K562 (cell line): ENCODE data around the gene LRP1B. TPM values are rescaled to one million over a fixed set of nuclear protein-coding genes. Genes with fewer than 3 reads are reported as not detected.

Source experiments
- CBFA2T2 ChIP-seq: fragments of 450-650 bp; conservative IDR thresholded peaks from 2 replicates; pipeline ENCODE4 v1.6.1; 2017; ENCODE audit warnings: mild to moderate bottlenecking
- FOXM1 ChIP-seq, 2 experiments: fragments of 450-650 bp in 1 of 2; sonication (generic) in 1 of 2; formaldehyde crosslinking in 1 of 2; IDR thresholded peaks; 2 replicates each; pipeline versions ENCODE4 v1.6.1 to v1.9.0; 2017 to 2022; ENCODE audit warnings: low read depth in 2 of 2, mild to moderate bottlenecking in 2 of 2, missing genetic modification reagents in 1 of 2, moderate library complexity in 1 of 2
- KLF6 ChIP-seq: fragments of 250-450 bp; sonication (Bioruptor Pico); IDR thresholded peaks from 2 replicates; pipeline ENCODE4 v1.4.0; 2020; ENCODE audit warnings: mild to moderate bottlenecking, moderate library complexity, borderline replicate concordance
- polyA plus RNA-seq, 8 experiments: library from polyadenylated mRNA; depleted of rRNA in 4 of 8; stranded (reverse) in 5 of 8; unstranded in 3 of 8; fragments of >200 nt; fragmentation: Nextera tagmentation in 2 of 8; fragmentation: Illumina TruSeq in 1 of 8; extraction: Ambion mirVana in 2 of 8; extraction: Trizol in 1 of 8; gene quantifications; 2 replicates each; pipeline versions ENCODE4 v1.2.1 to v1.2.3, GENCODE V29; 2011 to 2014; ENCODE audit warnings: inconsistent platforms in 1 of 8, missing spikeins in 1 of 8
- total RNA-seq, 7 experiments: library from RNA; depleted of rRNA in 6 of 7; stranded (reverse); fragments of >200 nt in 6 of 7; fragmentation: Illumina TruSeq in 2 of 7; extraction: Trizol in 2 of 7; gene quantifications; 2 replicates each; pipeline versions ENCODE4 v1.2.1 to v1.2.3, GENCODE V29; 2011 to 2021; ENCODE audit warnings: low replicate concordance in 1 of 7
- TF ChIP-seq, protein P1 (sequence below): sonication (generic); formaldehyde crosslinking; IDR thresholded peaks from 2 replicates; pipeline ENCODE4 v1.8.1; 2023; ENCODE audit warnings: missing genetic modification reagents, mild to moderate bottlenecking, borderline replicate concordance
- TF ChIP-seq, protein P2 (sequence below): fragments of 250-450 bp; sonication (Bioruptor Pico); IDR thresholded peaks from 2 replicates; pipeline ENCODE4 v1.8.0; 2022; ENCODE audit warnings: moderate library complexity, mild to moderate bottlenecking, inconsistent platforms
- TF ChIP-seq, protein P3 (sequence below), 2 experiments: fragments of 150-350 bp in 1 of 2; IDR thresholded peaks; 2 replicates each; pipeline ENCODE4 v1.6.1; 2012 to 2016; ENCODE audit warnings: low read depth in 2 of 2, low read length in 2 of 2, mild to moderate bottlenecking in 1 of 2, moderate library complexity in 1 of 2

The LRP1B gene
- total and polyA plus RNA-seq, 9 of the 15 experiments (the other 6 are each of a cell fraction or from before 2014, with no cell fraction given), result not detected

DNA sequence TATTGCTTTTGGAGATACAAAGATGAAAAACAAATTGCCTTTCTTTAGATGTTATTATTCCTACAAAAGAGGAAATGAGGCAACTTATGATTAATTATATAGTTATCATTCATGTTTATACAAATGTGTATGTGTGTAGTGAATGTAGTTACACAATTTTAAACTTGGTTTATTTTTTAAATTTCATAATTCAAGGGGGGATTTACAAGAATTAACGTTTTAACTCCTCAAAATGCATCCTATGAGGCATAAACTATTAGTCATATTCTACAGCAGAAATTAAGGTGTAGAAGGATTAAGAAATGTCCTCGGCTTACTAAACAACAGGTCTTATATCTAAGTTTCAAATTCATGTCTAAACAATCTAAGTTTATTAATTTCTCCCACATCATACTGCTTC lies 1545.8 kb downstream of the LRP1B start (continued):
- TF ChIP-seq, protein P1, sequence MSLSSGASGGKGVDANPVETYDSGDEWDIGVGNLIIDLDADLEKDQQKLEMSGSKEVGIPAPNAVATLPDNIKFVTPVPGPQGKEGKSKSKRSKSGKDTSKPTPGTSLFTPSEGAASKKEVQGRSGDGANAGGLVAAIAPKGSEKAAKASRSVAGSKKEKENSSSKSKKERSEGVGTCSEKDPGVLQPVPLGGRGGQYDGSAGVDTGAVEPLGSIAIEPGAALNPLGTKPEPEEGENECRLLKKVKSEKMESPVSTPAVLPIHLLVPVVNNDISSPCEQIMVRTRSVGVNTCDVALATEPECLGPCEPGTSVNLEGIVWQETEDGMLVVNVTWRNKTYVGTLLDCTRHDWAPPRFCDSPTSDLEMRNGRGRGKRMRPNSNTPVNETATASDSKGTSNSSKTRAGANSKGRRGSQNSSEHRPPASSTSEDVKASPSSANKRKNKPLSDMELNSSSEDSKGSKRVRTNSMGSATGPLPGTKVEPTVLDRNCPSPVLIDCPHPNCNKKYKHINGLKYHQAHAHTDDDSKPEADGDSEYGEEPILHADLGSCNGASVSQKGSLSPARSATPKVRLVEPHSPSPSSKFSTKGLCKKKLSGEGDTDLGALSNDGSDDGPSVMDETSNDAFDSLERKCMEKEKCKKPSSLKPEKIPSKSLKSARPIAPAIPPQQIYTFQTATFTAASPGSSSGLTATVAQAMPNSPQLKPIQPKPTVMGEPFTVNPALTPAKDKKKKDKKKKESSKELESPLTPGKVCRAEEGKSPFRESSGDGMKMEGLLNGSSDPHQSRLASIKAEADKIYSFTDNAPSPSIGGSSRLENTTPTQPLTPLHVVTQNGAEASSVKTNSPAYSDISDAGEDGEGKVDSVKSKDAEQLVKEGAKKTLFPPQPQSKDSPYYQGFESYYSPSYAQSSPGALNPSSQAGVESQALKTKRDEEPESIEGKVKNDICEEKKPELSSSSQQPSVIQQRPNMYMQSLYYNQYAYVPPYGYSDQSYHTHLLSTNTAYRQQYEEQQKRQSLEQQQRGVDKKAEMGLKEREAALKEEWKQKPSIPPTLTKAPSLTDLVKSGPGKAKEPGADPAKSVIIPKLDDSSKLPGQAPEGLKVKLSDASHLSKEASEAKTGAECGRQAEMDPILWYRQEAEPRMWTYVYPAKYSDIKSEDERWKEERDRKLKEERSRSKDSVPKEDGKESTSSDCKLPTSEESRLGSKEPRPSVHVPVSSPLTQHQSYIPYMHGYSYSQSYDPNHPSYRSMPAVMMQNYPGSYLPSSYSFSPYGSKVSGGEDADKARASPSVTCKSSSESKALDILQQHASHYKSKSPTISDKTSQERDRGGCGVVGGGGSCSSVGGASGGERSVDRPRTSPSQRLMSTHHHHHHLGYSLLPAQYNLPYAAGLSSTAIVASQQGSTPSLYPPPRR (CRISPR knock-in tag), result no peak
- TF ChIP-seq, protein P2, sequence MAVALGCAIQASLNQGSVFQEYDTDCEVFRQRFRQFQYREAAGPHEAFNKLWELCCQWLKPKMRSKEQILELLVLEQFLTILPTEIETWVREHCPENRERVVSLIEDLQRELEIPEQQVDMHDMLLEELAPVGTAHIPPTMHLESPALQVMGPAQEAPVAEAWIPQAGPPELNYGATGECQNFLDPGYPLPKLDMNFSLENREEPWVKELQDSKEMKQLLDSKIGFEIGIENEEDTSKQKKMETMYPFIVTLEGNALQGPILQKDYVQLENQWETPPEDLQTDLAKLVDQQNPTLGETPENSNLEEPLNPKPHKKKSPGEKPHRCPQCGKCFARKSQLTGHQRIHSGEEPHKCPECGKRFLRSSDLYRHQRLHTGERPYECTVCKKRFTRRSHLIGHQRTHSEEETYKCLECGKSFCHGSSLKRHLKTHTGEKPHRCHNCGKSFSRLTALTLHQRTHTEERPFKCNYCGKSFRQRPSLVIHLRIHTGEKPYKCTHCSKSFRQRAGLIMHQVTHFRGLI, result no peak
- TF ChIP-seq, protein P3, sequence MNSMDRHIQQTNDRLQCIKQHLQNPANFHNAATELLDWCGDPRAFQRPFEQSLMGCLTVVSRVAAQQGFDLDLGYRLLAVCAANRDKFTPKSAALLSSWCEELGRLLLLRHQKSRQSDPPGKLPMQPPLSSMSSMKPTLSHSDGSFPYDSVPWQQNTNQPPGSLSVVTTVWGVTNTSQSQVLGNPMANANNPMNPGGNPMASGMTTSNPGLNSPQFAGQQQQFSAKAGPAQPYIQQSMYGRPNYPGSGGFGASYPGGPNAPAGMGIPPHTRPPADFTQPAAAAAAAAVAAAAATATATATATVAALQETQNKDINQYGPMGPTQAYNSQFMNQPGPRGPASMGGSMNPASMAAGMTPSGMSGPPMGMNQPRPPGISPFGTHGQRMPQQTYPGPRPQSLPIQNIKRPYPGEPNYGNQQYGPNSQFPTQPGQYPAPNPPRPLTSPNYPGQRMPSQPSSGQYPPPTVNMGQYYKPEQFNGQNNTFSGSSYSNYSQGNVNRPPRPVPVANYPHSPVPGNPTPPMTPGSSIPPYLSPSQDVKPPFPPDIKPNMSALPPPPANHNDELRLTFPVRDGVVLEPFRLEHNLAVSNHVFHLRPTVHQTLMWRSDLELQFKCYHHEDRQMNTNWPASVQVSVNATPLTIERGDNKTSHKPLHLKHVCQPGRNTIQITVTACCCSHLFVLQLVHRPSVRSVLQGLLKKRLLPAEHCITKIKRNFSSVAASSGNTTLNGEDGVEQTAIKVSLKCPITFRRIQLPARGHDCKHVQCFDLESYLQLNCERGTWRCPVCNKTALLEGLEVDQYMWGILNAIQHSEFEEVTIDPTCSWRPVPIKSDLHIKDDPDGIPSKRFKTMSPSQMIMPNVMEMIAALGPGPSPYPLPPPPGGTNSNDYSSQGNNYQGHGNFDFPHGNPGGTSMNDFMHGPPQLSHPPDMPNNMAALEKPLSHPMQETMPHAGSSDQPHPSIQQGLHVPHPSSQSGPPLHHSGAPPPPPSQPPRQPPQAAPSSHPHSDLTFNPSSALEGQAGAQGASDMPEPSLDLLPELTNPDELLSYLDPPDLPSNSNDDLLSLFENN (IDR thresholded peaks at IDR 0.05; ENCODE audit: low read depth in 2 of 2, low read length in 2 of 2), result no peak
- TF ChIP-seq KLF6 (no peak), CBFA2T2 (no peak), FOXM1 (IDR thresholded peaks at IDR 0.05; ENCODE audit: low read depth) (no peak), FOXM1 (CRISPR knock-in tag; IDR thresholded peaks at IDR 0.05; ENCODE audit: low read depth) (no peak)
